ENCODE data around the gene RMC1. TPM values are rescaled to one million over a fixed set of nuclear protein-coding genes. Genes with fewer than 3 reads are reported as not detected.

Gene RMC1
- total RNA-seq, 1 experiment from 2014 or later, result 38.4 TPM

GRCh38 chr18:23534276-23534675 is 31.0 kb downstream of the RMC1 start:
- Histone ChIP-seq H4K20me1 (ENCODE audit: insufficient read depth) (no peaks in the 10 kb centered on the region), H3K9me2 (ENCODE audit: insufficient read depth) (no peaks in the 10 kb centered on the region), H3K4me1 (ENCODE audit: control insufficient read depth in 1 of 2, insufficient read depth in 2 of 2, low read length in 2 of 2) (peaks cover 9 to 14% of the 10 kb centered on the region in 2 experiments), H3K9me3 (ENCODE audit: control insufficient read depth in 1 of 2, insufficient read depth in 1 of 2, low read depth in 1 of 2, low read length in 2 of 2) (no peaks in the 10 kb centered on the region), H3K27ac (ENCODE audit: low read depth, low read length) (no peak overlapping the region), H3K9ac (ENCODE audit: low read length) (no peak overlapping the region), H2AFZ (ENCODE audit: low read depth, low read length, poor library complexity, severe bottlenecking) (no peak overlapping the region), H3K4me3 (replicated peaks in 1 of 2; ENCODE audit: low read depth in 1 of 2, low read length in 2 of 2) (no peak overlapping the region), H3K27me3 (ENCODE audit: insufficient read depth, low read length) (no peaks in the 10 kb centered on the region), H3K36me3 (ENCODE audit: control insufficient read depth in 1 of 2, insufficient read depth in 2 of 2, low read length in 2 of 2) (peaks cover 49 to 58% of the 10 kb centered on the region in 2 experiments), H3K4me2 (ENCODE audit: low read length) (no peak overlapping the region), H3K79me2 (ENCODE audit: insufficient read depth, low read length) (no peaks in the 10 kb centered on the region)
- TF ChIP-seq EZH2phosphoT487 (IDR thresholded peaks at IDR 0.05; ENCODE audit: borderline replicate concordance), result no peak
- no peak for TF ChIP-seq YY1 (IDR thresholded peaks at IDR 0.05; ENCODE audit: extremely low read depth, insufficient replicate concordance, low read depth, low read length)
- no peak for TF ChIP-seq EGR1 (IDR thresholded peaks at IDR 0.05; ENCODE audit: low read depth)
- TF ChIP-seq FOSL1 (IDR thresholded peaks at IDR 0.05; ENCODE audit: low read depth), result no peak
- TF ChIP-seq ZBTB33 (IDR thresholded peaks at IDR 0.05; ENCODE audit: extremely low read depth, insufficient replicate concordance, low read length), result no peak
- TF ChIP-seq ZFX (IDR thresholded peaks at IDR 0.05), result no peak
- no peak for TF ChIP-seq CBX3 (IDR thresholded peaks at IDR 0.05; ENCODE audit: low read depth)
- TF ChIP-seq JUND (IDR thresholded peaks at IDR 0.05), result no peak
- no peak for TF ChIP-seq SIN3A (IDR thresholded peaks at IDR 0.05; ENCODE audit: low read depth)
- no peak for TF ChIP-seq SRF (IDR thresholded peaks at IDR 0.05; ENCODE audit: low read depth)
- TF ChIP-seq ATF3 (IDR thresholded peaks at IDR 0.05), result no peak
- TF ChIP-seq MAX (IDR thresholded peaks at IDR 0.05), result no peak
- ATAC-seq, result no peak
- no peak for DNase-seq (ENCODE audit: low read depth, low spot score)
- ChIA-PET CTCF (interaction anchor here (1.2 kb wide), 1 partner anchor 169 kb away, joined by 3 read pairs; no protein-coding TSS in a partner anchor), RAD21 (ENCODE audit: low non-redundant PET in 1 of 2, low total read pairs in 2 of 2, uncharacterized antibody in 2 of 2, unreplicated experiment in 2 of 2) (no interaction called here), POLR2A (no interaction called here)
- no TSS peak for BruUV-seq (replicated peaks)
- intact Hi-C loops (cut with micrococcal nuclease), result no loop called here

All from HCT116 (cell line).